Right atrium auricular region (tissue), 2 donors: ENCODE results near the gene PROZ. TPM values are rescaled to one million over a fixed set of nuclear protein-coding genes. Genes with fewer than 3 reads are reported as not detected.
A peak's percentile ranks its signal among the peaks of the same experiment; 100 is the strongest.

Experiments
- DNase-seq: peaks from one replicate; pipeline ENCODE4 v3.0.0-alpha.2; 2019; ENCODE audit warnings: low spot score
- H3K27ac ChIP-seq, 2 donors: fragments of 200-600 bp; sonication (generic); 1 replicate in 1 of 2; 2 replicates in 1 of 2; pipeline ENCODE4 v1.5.1; 2016 to 2019
- H3K27me3 ChIP-seq, 2 donors: fragments of 200-600 bp; sonication (generic); one replicate each; pipeline versions ENCODE4 v1.5.1 to v1.6.0; 2017 to 2019
- H3K36me3 ChIP-seq: fragments of 200-600 bp; sonication (generic); one replicate; pipeline ENCODE4 v1.5.1; 2016
- H3K4me1 ChIP-seq, 2 donors: fragments of 200-600 bp; sonication (generic); one replicate each; pipeline versions ENCODE4 v1.5.1 to v1.6.0; 2017 to 2019
- H3K4me3 ChIP-seq, 2 donors: fragments of 200-600 bp; sonication (generic); 1 replicate in 1 of 2; 2 replicates in 1 of 2; pipeline ENCODE4 v1.5.1; 2017 to 2019; ENCODE audit warnings: mild to moderate bottlenecking in 1 of 2, moderate library complexity in 1 of 2
- H3K9me3 ChIP-seq, 2 donors: fragments of 200-600 bp; sonication (generic); one replicate each; pipeline ENCODE4 v1.5.1; 2019
- total RNA-seq, 2 donors: library from RNA; depleted of rRNA; stranded (reverse); fragments of >200 nt; gene quantifications; one replicate each; pipeline ENCODE4 v1.1.0, GENCODE V29; 2016
- TF ChIP-seq, protein P1 (sequence below), 2 donors: fragments of 200-600 bp; sonication (generic); IDR thresholded peaks; one replicate each; pipeline ENCODE4 v1.5.1; 2019; ENCODE audit warnings: antibody characterized with exemption in 2 of 2

PROZ gene
- total RNA-seq, 2 donors from 2014 or later, result not detected

GRCh38 chr13:113179374-113180230 lies 21.2 kb downstream of the PROZ start:
- TF ChIP-seq, protein P1, sequence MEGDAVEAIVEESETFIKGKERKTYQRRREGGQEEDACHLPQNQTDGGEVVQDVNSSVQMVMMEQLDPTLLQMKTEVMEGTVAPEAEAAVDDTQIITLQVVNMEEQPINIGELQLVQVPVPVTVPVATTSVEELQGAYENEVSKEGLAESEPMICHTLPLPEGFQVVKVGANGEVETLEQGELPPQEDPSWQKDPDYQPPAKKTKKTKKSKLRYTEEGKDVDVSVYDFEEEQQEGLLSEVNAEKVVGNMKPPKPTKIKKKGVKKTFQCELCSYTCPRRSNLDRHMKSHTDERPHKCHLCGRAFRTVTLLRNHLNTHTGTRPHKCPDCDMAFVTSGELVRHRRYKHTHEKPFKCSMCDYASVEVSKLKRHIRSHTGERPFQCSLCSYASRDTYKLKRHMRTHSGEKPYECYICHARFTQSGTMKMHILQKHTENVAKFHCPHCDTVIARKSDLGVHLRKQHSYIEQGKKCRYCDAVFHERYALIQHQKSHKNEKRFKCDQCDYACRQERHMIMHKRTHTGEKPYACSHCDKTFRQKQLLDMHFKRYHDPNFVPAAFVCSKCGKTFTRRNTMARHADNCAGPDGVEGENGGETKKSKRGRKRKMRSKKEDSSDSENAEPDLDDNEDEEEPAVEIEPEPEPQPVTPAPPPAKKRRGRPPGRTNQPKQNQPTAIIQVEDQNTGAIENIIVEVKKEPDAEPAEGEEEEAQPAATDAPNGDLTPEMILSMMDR (IDR thresholded peaks at IDR 0.05), result no peak
- Histone ChIP-seq H3K4me1 (peaks cover 0 to 23% of the 10 kb centered on the region in 2 donors), H3K27me3 (no peaks in the 10 kb centered on the region), H3K36me3 (peaks cover 73% of the 10 kb centered on the region), H3K9me3 (no peaks in the 10 kb centered on the region), H3K27ac (peak overlapping the region; percentile 45 to 55), H3K4me3 (no peak overlapping the region)
- DNase-seq, result no peak

- TF ChIP-seq, protein P1 (IDR thresholded peaks at IDR 0.05), result no peak
- Histone ChIP-seq H3K4me1 (peaks cover 0 to 23% of the 10 kb centered on the region in 2 donors), H3K27ac (no peak overlapping the region), H3K9me3 (no peaks in the 10 kb centered on the region), H3K27me3 (no peaks in the 10 kb centered on the region), H3K36me3 (peaks cover 54% of the 10 kb centered on the region), H3K4me3 (no peak overlapping the region)
- DNase-seq, result no peak
Observed at GRCh38 chr13:113182046-113182445, 23.6 kb downstream of the PROZ start.

DNA sequence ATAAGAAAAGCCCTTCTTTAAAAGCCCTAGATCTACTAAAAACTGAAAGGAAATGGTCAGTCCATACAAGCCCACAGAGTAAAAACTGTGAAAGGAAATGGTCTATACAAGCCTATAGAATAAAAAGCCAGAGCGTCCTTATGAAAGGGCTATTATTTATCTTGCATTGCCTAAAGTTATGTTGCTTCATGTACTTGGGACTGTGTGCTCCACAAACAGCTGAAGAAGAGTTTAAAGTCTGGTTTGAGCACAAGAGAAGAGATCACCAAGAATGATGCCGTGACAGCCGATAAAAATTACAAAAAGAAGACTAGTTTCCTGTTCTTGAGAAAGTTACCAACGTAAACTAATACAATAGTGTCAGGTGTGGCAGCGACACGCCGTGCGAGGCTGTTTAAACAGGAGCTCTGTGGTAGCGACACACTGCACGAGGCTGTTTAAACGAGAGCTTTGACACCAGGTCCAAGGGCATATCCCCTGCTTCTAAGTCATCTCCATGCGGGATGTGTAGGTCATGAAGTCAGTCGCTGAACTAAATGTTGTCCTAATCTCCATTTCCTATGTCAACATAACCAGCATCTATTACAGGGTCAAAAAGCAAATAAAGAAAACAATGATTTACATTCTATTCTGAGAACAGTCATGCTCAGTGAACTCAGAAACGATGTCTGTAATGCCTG lies 25.1 kb downstream of the PROZ start:
- H3K4me3 ChIP-seq, result no peak overlapping the region
- H3K36me3 ChIP-seq, result peaks cover 49% of the 10 kb centered on the region
- H3K4me1 ChIP-seq, result peaks cover 0 to 15% of the 10 kb centered on the region in 2 donors
- TF ChIP-seq, protein P1 (IDR thresholded peaks at IDR 0.05), result no peak
- H3K27me3 ChIP-seq, result no peaks in the 10 kb centered on the region
- DNase-seq, result no peak
- no peaks in the 10 kb centered on the region for H3K9me3 ChIP-seq
- H3K27ac ChIP-seq, result no peak overlapping the region

- TF ChIP-seq, protein P1 (IDR thresholded peaks at IDR 0.05), result no peak
- no peak overlapping the region for H3K4me3 ChIP-seq
- H3K9me3 ChIP-seq, result no peaks in the 10 kb centered on the region
- H3K4me1 ChIP-seq, result peaks cover 0 to 3% of the 10 kb centered on the region in 2 donors
- no peaks in the 10 kb centered on the region for H3K27me3 ChIP-seq
- peaks cover 43% of the 10 kb centered on the region for H3K36me3 ChIP-seq
- H3K27ac ChIP-seq, result no peak overlapping the region
- no peak for DNase-seq
Observed at GRCh38 chr13:113184568-113185440, 26.4 kb downstream of the PROZ start.

GRCh38 chr13:113186061-113186900 lies 27.8 kb downstream of the PROZ start:
- no peak for DNase-seq
- Histone ChIP-seq H3K27me3 (no peaks in the 10 kb centered on the region), H3K4me1 (no peaks in the 10 kb centered on the region), H3K36me3 (peaks cover 47% of the 10 kb centered on the region), H3K9me3 (no peaks in the 10 kb centered on the region), H3K27ac (peak overlapping the region; percentile 60 to 74), H3K4me3 (no peak overlapping the region)
- TF ChIP-seq, protein P1 (IDR thresholded peaks at IDR 0.05), result no peak
